CD4-positive, alpha-beta T cell treated with Interleukin-12 subunit alpha and Interleukin-12 subunit beta, for 1 hour (primary cell): Measurements from ENCODE around the gene NECAP2.

Experiments
- DNase-seq: peaks from one replicate; pipeline ENCODE4 v3.0.0-alpha.2; 2020

The NECAP2 gene

GRCh38 chr1:16440470-16441281, at the start of gene NECAP2:
Gene NECAP2, plus strand, starts transcription at chr1:16440724. Its CDS starts 38 bp downstream, at chr1:16440762.
- DNase-seq: peak; percentile 94

GRCh38 chr1:16391411-16391810, 49.1 kb upstream of the NECAP2 start:
- DNase-seq: no peak

- DNase-seq: no peak
Measured at GRCh38 chr1:16392740-16393569, 47.6 kb upstream of the NECAP2 start.

GRCh38 chr1:16393570-16394521, 46.7 kb upstream of the NECAP2 start:
- DNase-seq: no peak

- no peak for DNase-seq
Measured at GRCh38 chr1:16394977-16395376, 45.5 kb upstream of the NECAP2 start.

GRCh38 chr1:16396591-16396990, 43.9 kb upstream of the NECAP2 start:
- DNase-seq: no peak

GRCh38 chr1:16397120-16397519, 43.4 kb upstream of the NECAP2 start:
- no peak for DNase-seq

- no peak for DNase-seq
Measured at GRCh38 chr1:16398371-16398953, 42.1 kb upstream of the NECAP2 start.

- no peak for DNase-seq
Measured at GRCh38 chr1:16402742-16403141, 37.8 kb upstream of the NECAP2 start.

- DNase-seq: no peak
Measured at GRCh38 chr1:16405441-16405840, 35.1 kb upstream of the NECAP2 start.

GRCh38 chr1:16406868-16407267, 33.7 kb upstream of the NECAP2 start:
- no peak for DNase-seq

- DNase-seq: no peak
Measured at GRCh38 chr1:16409536-16410152, 30.9 kb upstream of the NECAP2 start.

- DNase-seq: no peak
Measured at GRCh38 chr1:16410803-16411202, 29.7 kb upstream of the NECAP2 start.

- no peak for DNase-seq
Measured at GRCh38 chr1:16413191-16413590, 27.3 kb upstream of the NECAP2 start.

- no peak for DNase-seq
Measured at GRCh38 chr1:16418823-16419425, 21.6 kb upstream of the NECAP2 start.

- peak; percentile 70 for DNase-seq
Measured at GRCh38 chr1:16420424-16421118, 20.0 kb upstream of the NECAP2 start.

- DNase-seq: no peak
Measured at GRCh38 chr1:16421201-16421600, 19.3 kb upstream of the NECAP2 start.

GRCh38 chr1:16422041-16422440, 18.5 kb upstream of the NECAP2 start:
- DNase-seq: no peak

- DNase-seq: no peak
Measured at GRCh38 chr1:16425125-16426025, 15.1 kb upstream of the NECAP2 start.

GRCh38 chr1:16430606-16431005, 9.9 kb upstream of the NECAP2 start:
- DNase-seq: no peak
